GM12878 (cell line): ENCODE measurements around the gene VDR. TPM values are rescaled to one million over a fixed set of nuclear protein-coding genes. Genes with fewer than 3 reads are reported as not detected.

ENCODE experiments used
- JUND ChIP-seq: IDR thresholded peaks from 2 replicates; pipeline ENCODE4 v1.6.1; 2012; ENCODE audit warnings: low read depth, mild to moderate bottlenecking, low read length, improper control_type of control experiment, moderate library complexity
- MEF2B ChIP-seq: fragments of 450-650 bp; IDR thresholded peaks from 2 replicates; pipeline ENCODE4 v1.6.1; 2018; ENCODE audit warnings: mild to moderate bottlenecking, moderate library complexity; ENCODE audit not compliant: partially characterized antibody, poor library complexity, severe bottlenecking
- RUNX3 ChIP-seq: IDR thresholded peaks from 2 replicates; pipeline ENCODE4 v1.6.1; 2012; ENCODE audit warnings: low read length, inconsistent platforms
- SREBF1 ChIP-seq: IDR thresholded peaks from 2 replicates; pipeline ENCODE4 v1.6.1; 2012; ENCODE audit warnings: mild to moderate bottlenecking, low read length
- ZNF24 ChIP-seq: fragments of 450-650 bp; IDR thresholded peaks from 2 replicates; pipeline ENCODE4 v1.6.1; 2017; ENCODE audit warnings: antibody characterized with exemption, mild to moderate bottlenecking
- polyA plus RNA-seq, 11 experiments: library from polyadenylated mRNA; depleted of rRNA in 4 of 11; unstranded in 6 of 11; stranded (reverse) in 5 of 11; fragments of >200 nt; fragmentation: Nextera tagmentation in 4 of 11; fragmentation: Illumina TruSeq in 1 of 11; extraction: Ambion mirVana in 4 of 11; extraction: Trizol in 1 of 11; gene quantifications; 1 replicate in 1 of 11; 2 replicates in 10 of 11; pipeline versions ENCODE4 v1.2.1 to v1.2.3, GENCODE V29; 2011 to 2016; ENCODE audit warnings: inconsistent platforms in 2 of 11, missing spikeins in 2 of 11, low read depth in 1 of 11
- total RNA-seq, 4 experiments: library from RNA; depleted of rRNA in 3 of 4; stranded (reverse); fragments of >200 nt in 3 of 4; fragmentation: Illumina TruSeq in 1 of 4; extraction: Trizol in 1 of 4; gene quantifications; 2 replicates each; pipeline versions ENCODE4 v1.2.1 to v1.2.3, GENCODE V29; 2013 to 2021
- TF ChIP-seq, protein P1 (sequence below): IDR thresholded peaks from 2 replicates; pipeline ENCODE4 v1.6.1; 2011; ENCODE audit warnings: mild to moderate bottlenecking, low read depth, low read length, moderate library complexity; ENCODE audit not compliant: insufficient replicate concordance
- TF ChIP-seq, protein P2 (sequence below): fragments of 450-650 bp; IDR thresholded peaks from 2 replicates; pipeline ENCODE4 v1.6.1; 2016; ENCODE audit warnings: mild to moderate bottlenecking, moderate library complexity, borderline replicate concordance
- TF ChIP-seq, protein P3 (sequence below): IDR thresholded peaks from 2 replicates; pipeline ENCODE4 v1.6.1; 2011; ENCODE audit warnings: low read depth, low read length, improper control_type of control experiment, borderline replicate concordance

Gene VDR
- total and polyA plus RNA-seq, 10 of the 15 experiments (the other 5 are each of a cell fraction or from before 2014, with no cell fraction given), result 0.27 to 7.9 (median 3.0) TPM

DNA sequence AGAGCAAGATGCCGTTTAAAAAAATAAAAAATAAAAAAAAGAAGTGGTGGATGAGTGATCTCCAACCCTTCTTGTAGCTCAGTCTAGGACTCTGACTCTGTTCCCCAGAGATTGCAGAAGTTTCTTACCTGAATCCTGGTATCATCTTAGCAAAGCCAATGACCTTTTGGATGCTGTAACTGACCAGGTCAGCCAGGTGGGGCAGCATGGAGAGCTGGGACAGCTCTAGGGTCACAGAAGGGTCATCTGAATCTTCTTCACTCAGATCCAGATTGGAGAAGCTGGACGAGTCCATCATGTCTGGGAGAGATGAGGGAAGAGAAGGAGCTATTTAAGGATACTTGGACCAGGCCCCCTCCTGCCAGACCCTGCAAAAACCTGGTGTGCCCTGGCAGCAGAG is 49.3 kb downstream of the VDR start (continued):
- no peak for TF ChIP-seq ZNF24
- no peak for TF ChIP-seq RUNX3
- no peak for TF ChIP-seq JUND
- TF ChIP-seq, protein P1, sequence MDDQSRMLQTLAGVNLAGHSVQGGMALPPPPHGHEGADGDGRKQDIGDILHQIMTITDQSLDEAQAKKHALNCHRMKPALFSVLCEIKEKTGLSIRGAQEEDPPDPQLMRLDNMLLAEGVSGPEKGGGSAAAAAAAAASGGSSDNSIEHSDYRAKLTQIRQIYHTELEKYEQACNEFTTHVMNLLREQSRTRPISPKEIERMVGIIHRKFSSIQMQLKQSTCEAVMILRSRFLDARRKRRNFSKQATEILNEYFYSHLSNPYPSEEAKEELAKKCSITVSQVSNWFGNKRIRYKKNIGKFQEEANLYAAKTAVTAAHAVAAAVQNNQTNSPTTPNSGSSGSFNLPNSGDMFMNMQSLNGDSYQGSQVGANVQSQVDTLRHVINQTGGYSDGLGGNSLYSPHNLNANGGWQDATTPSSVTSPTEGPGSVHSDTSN, result no peak
- TF ChIP-seq SREBF1, result no peak
- no peak for TF ChIP-seq MEF2B
- TF ChIP-seq, protein P2, sequence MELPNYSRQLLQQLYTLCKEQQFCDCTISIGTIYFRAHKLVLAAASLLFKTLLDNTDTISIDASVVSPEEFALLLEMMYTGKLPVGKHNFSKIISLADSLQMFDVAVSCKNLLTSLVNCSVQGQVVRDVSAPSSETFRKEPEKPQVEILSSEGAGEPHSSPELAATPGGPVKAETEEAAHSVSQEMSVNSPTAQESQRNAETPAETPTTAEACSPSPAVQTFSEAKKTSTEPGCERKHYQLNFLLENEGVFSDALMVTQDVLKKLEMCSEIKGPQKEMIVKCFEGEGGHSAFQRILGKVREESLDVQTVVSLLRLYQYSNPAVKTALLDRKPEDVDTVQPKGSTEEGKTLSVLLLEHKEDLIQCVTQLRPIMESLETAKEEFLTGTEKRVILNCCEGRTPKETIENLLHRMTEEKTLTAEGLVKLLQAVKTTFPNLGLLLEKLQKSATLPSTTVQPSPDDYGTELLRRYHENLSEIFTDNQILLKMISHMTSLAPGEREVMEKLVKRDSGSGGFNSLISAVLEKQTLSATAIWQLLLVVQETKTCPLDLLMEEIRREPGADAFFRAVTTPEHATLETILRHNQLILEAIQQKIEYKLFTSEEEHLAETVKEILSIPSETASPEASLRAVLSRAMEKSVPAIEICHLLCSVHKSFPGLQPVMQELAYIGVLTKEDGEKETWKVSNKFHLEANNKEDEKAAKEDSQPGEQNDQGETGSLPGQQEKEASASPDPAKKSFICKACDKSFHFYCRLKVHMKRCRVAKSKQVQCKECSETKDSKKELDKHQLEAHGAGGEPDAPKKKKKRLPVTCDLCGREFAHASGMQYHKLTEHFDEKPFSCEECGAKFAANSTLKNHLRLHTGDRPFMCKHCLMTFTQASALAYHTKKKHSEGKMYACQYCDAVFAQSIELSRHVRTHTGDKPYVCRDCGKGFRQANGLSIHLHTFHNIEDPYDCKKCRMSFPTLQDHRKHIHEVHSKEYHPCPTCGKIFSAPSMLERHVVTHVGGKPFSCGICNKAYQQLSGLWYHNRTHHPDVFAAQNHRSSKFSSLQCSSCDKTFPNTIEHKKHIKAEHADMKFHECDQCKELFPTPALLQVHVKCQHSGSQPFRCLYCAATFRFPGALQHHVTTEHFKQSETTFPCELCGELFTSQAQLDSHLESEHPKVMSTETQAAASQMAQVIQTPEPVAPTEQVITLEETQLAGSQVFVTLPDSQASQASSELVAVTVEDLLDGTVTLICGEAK, result no peak
- TF ChIP-seq, protein P3, sequence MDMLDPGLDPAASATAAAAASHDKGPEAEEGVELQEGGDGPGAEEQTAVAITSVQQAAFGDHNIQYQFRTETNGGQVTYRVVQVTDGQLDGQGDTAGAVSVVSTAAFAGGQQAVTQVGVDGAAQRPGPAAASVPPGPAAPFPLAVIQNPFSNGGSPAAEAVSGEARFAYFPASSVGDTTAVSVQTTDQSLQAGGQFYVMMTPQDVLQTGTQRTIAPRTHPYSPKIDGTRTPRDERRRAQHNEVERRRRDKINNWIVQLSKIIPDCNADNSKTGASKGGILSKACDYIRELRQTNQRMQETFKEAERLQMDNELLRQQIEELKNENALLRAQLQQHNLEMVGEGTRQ, result no peak
- TF ChIP-seq, all 136 proteins: peak for 0
